A673 (cell line): ENCODE results near the gene UBLCP1.

Experiments used
- EZH2 ChIP-seq: fragments of 200-600 bp; sonication (generic); IDR thresholded peaks from 2 replicates; pipeline ENCODE4 v1.6.1; 2017; ENCODE audit warnings: borderline replicate concordance, low read depth, mild to moderate bottlenecking, mixed read lengths, antibody characterized with exemption, low read length; ENCODE audit not compliant: poor library complexity, severe bottlenecking
- TF ChIP-seq, protein P1 (sequence below): fragments of 300-800, 200-600 bp; sonication (generic); conservative IDR thresholded peaks from 2 replicates; pipeline ENCODE4 v1.5.1; 2017; ENCODE audit warnings: low read depth, mild to moderate bottlenecking, antibody characterized with exemption, low read length, moderate library complexity, mixed read lengths

DNA sequence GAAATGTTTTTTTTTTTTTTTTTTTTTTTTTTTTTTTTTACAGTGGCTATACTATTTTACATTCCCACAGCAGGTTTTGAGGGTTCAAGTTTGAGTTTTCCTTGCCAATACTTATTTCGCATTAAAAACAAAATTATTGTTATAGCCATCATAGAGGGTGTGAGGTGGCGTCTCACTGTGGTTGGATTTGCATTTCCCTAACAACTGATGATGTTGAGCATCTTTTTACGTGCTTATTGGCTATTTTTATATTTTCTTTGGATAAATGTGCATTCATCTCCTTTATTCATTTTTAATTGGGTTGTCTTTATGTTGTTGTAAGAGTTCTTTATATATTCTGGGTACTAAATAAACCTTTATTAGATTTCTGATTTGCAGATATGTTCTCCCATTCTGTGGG is 18.9 kb upstream of the UBLCP1 start:
- TF ChIP-seq, protein P1, sequence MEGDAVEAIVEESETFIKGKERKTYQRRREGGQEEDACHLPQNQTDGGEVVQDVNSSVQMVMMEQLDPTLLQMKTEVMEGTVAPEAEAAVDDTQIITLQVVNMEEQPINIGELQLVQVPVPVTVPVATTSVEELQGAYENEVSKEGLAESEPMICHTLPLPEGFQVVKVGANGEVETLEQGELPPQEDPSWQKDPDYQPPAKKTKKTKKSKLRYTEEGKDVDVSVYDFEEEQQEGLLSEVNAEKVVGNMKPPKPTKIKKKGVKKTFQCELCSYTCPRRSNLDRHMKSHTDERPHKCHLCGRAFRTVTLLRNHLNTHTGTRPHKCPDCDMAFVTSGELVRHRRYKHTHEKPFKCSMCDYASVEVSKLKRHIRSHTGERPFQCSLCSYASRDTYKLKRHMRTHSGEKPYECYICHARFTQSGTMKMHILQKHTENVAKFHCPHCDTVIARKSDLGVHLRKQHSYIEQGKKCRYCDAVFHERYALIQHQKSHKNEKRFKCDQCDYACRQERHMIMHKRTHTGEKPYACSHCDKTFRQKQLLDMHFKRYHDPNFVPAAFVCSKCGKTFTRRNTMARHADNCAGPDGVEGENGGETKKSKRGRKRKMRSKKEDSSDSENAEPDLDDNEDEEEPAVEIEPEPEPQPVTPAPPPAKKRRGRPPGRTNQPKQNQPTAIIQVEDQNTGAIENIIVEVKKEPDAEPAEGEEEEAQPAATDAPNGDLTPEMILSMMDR, result no peak
- no peak for TF ChIP-seq EZH2
